Ishikawa (cell line): ENCODE data around the gene ABCC6.
A peak's percentile ranks its signal among the peaks of the same experiment; 100 is the strongest.

ENCODE experiments used
- CEBPB ChIP-seq: IDR thresholded peaks from 2 replicates; pipeline ENCODE4 v1.6.1; 2012
- CREB1 ChIP-seq: IDR thresholded peaks from 2 replicates; pipeline ENCODE4 v1.6.1; 2012; ENCODE audit warnings: low read depth
- EGR1 ChIP-seq: IDR thresholded peaks from 2 replicates; pipeline ENCODE4 v1.6.1; 2012
- EP300 ChIP-seq: IDR thresholded peaks from 2 replicates; pipeline ENCODE4 v1.6.1; 2012; ENCODE audit warnings: borderline replicate concordance
- FOXM1 ChIP-seq: IDR thresholded peaks from 2 replicates; pipeline ENCODE4 v1.6.1; 2012; ENCODE audit warnings: low read depth, borderline replicate concordance
- MAX ChIP-seq: IDR thresholded peaks from 2 replicates; pipeline ENCODE4 v1.6.1; 2012
- NFIC ChIP-seq: IDR thresholded peaks from 2 replicates; pipeline ENCODE4 v1.6.1; 2012
- RAD21 ChIP-seq: IDR thresholded peaks from 2 replicates; pipeline ENCODE4 v1.6.1; 2012; ENCODE audit warnings: low read depth
- REST ChIP-seq: IDR thresholded peaks from 2 replicates; pipeline ENCODE4 v1.6.1; 2012; ENCODE audit warnings: low read depth, mild to moderate bottlenecking
- TAF1 ChIP-seq: IDR thresholded peaks from 2 replicates; pipeline ENCODE4 v1.6.1; 2012; ENCODE audit warnings: low read depth, mild to moderate bottlenecking
- TCF12 ChIP-seq: IDR thresholded peaks from 2 replicates; pipeline ENCODE4 v1.6.1; 2012; ENCODE audit warnings: low read depth
- TEAD4 ChIP-seq: IDR thresholded peaks from 2 replicates; pipeline ENCODE4 v1.6.1; 2012
- USF1 ChIP-seq: IDR thresholded peaks from 2 replicates; pipeline ENCODE4 v1.6.1; 2012
- YY1 ChIP-seq: IDR thresholded peaks from 2 replicates; pipeline ENCODE4 v1.6.1; 2012; ENCODE audit warnings: low read depth
- ZBTB7A ChIP-seq: IDR thresholded peaks from 2 replicates; pipeline ENCODE4 v1.6.1; 2012; ENCODE audit warnings: low read depth

The ABCC6 gene

GRCh38 chr16:16154281-16154951, 68.9 kb downstream of the ABCC6 start:
- TF ChIP-seq EGR1 (no peak), REST (no peak)

- TF ChIP-seq TCF12, result no peak
- no peak for TF ChIP-seq CREB1
- TF ChIP-seq EGR1, result no peak
- no peak for TF ChIP-seq MAX
- TF ChIP-seq NFIC, result no peak
- no peak for TF ChIP-seq FOXM1
- no peak for TF ChIP-seq REST
- no peak for TF ChIP-seq TAF1
- TF ChIP-seq RAD21, result no peak
- TF ChIP-seq CEBPB, result no peak
Observed at GRCh38 chr16:16151315-16151714, 72.0 kb downstream of the ABCC6 start.

- TF ChIP-seq CEBPB, result no peak
- TF ChIP-seq CREB1, result no peak
- no peak for TF ChIP-seq YY1
- no peak for TF ChIP-seq EGR1
- no peak for TF ChIP-seq MAX
- no peak for TF ChIP-seq NFIC
- TF ChIP-seq TEAD4, result no peak
- no peak for TF ChIP-seq USF1
Observed at GRCh38 chr16:16150878-16151152, 72.5 kb downstream of the ABCC6 start.

- no peak for TF ChIP-seq RAD21
- no peak for TF ChIP-seq TAF1
- TF ChIP-seq TCF12, result peak; percentile 94
- peak; percentile 93 for TF ChIP-seq MAX
- no peak for TF ChIP-seq REST
- no peak for TF ChIP-seq EGR1
- TF ChIP-seq USF1, result no peak
- 0 out of 2 replicates have a peak, but pooled peaks have one; percentile 68 for TF ChIP-seq ZBTB7A
- no peak for TF ChIP-seq CREB1
- peak; percentile 88 for TF ChIP-seq EP300
- no peak; the same call in 1 of the 2 replicates for TF ChIP-seq FOXM1
- peak; percentile 81 for TF ChIP-seq TEAD4
- peak; percentile 93 for TF ChIP-seq NFIC
- TF ChIP-seq YY1, result no peak
- no peak for TF ChIP-seq CEBPB
Observed at GRCh38 chr16:16150117-16150877, 73.0 kb downstream of the ABCC6 start.

- no peak for TF ChIP-seq ZBTB7A
- TF ChIP-seq MAX, result no peak
- TF ChIP-seq YY1, result no peak
- TF ChIP-seq REST, result no peak
- TF ChIP-seq FOXM1, result no peak
- TF ChIP-seq TAF1, result no peak
- no peak for TF ChIP-seq EGR1
Observed at GRCh38 chr16:16149710-16150116, 73.6 kb downstream of the ABCC6 start.
